Tibial nerve (tissue), 4 donors: ENCODE measurements around the gene GADD45G. TPM values are rescaled to one million over a fixed set of nuclear protein-coding genes. Genes with fewer than 3 reads are reported as not detected.

Experiments
- DNase-seq, 2 donors: peaks; one replicate each; pipeline ENCODE4 v3.0.0-alpha.2; 2019; ENCODE audit warnings: low spot score in 2 of 2
- H3K27ac ChIP-seq, 4 donors: fragments of 200-600 bp; sonication (generic) in 3 of 4; one replicate each; pipeline ENCODE4 v1.5.1; 2017 to 2019; ENCODE audit warnings: mild to moderate bottlenecking in 1 of 4
- H3K27me3 ChIP-seq, 2 donors: fragments of 200-600 bp; sonication (generic) in 1 of 2; one replicate each; pipeline versions ENCODE4 v1.5.1 to v1.6.0; 2017 to 2019
- H3K36me3 ChIP-seq, 3 donors: fragments of 200-600 bp; sonication (generic); one replicate each; pipeline ENCODE4 v1.5.1; 2018 to 2019
- H3K4me1 ChIP-seq, 4 donors: fragments of 200-600 bp; sonication (generic) in 3 of 4; one replicate each; pipeline ENCODE4 v1.5.1; 2017 to 2019
- H3K4me3 ChIP-seq, 4 donors: fragments of 200-600 bp; sonication (generic) in 3 of 4; one replicate each; pipeline ENCODE4 v1.5.1; 2017 to 2019; ENCODE audit warnings: mild to moderate bottlenecking in 1 of 4, moderate library complexity in 1 of 4
- H3K9me3 ChIP-seq, 4 donors: fragments of 200-600 bp; sonication (generic) in 3 of 4; one replicate each; pipeline ENCODE4 v1.5.1; 2017 to 2019
- CTCF ChIP-seq, 5 experiments: fragments of 200-600 bp in 3 of 5; fragments of 450-650 bp in 2 of 5; sonication (generic) in 3 of 5; IDR thresholded peaks; one replicate each; pipeline ENCODE4 v1.5.1; 2016 to 2019; ENCODE audit warnings: antibody characterized with exemption in 5 of 5, mild to moderate bottlenecking in 3 of 5, moderate library complexity in 2 of 5
- EP300 ChIP-seq, 2 donors: sonication (generic); formaldehyde crosslinking; IDR thresholded peaks; one replicate each; pipeline ENCODE4 v1.6.1; 2017; ENCODE audit warnings: antibody characterized with exemption in 2 of 2, mild to moderate bottlenecking in 1 of 2
- POLR2A ChIP-seq, 2 donors: fragments of 450-650 bp; IDR thresholded peaks; one replicate each; pipeline ENCODE4 v1.6.1; 2017; ENCODE audit warnings: antibody characterized with exemption in 2 of 2, mild to moderate bottlenecking in 2 of 2, moderate library complexity in 2 of 2
- WGBS, 2 donors: methylation state at CpG; one replicate each; pipeline ENCODE4 v1.1.5; 2018; 5-methylcytosine and 5-hydroxymethylcytosine counted together
- total RNA-seq, 4 donors: library from RNA; depleted of rRNA; stranded (reverse); fragments of >200 nt; gene quantifications; one replicate each; pipeline ENCODE4 v1.1.0, GENCODE V29; 2016

GADD45G gene
- total RNA-seq, 4 donors from 2014 or later: 5.7 to 45.8 (median 26.8) TPM

GRCh38 chr9:89609426-89610006, 4.7 kb downstream of the GADD45G start:
- TF ChIP-seq POLR2A (IDR thresholded peaks at IDR 0.05): no peak
- no peak for TF ChIP-seq CTCF (IDR thresholded peaks at IDR 0.05)
- no peak for TF ChIP-seq EP300 (IDR thresholded peaks at IDR 0.05)
- DNase-seq: no peak
- Histone ChIP-seq H3K27me3 (no peaks in the 10 kb centered on the region), H3K4me3 (no peak overlapping the region), H3K9me3 (peaks cover 0 to 5% (median 0%) of the 10 kb centered on the region in 4 donors), H3K4me1 (peaks cover 0 to 27% (median 5%) of the 10 kb centered on the region in 4 donors), H3K27ac (no peak overlapping the region), H3K36me3 (no peaks in the 10 kb centered on the region)
- WGBS, 2 donors: 81 to 85% methylated on average over 8 of the region's 8 CpGs

GRCh38 chr9:89610391-89610925, 5.6 kb downstream of the GADD45G start:
- Histone ChIP-seq H3K4me1 (peaks cover 0 to 17% (median 5%) of the 10 kb centered on the region in 4 donors), H3K36me3 (no peaks in the 10 kb centered on the region), H3K27ac (no peak overlapping the region), H3K4me3 (no peak overlapping the region), H3K27me3 (no peaks in the 10 kb centered on the region), H3K9me3 (peaks cover 0 to 5% (median 0%) of the 10 kb centered on the region in 4 donors)
- DNase-seq: no peak
- TF ChIP-seq CTCF (IDR thresholded peaks at IDR 0.05) (no peak), EP300 (IDR thresholded peaks at IDR 0.05) (no peak), POLR2A (IDR thresholded peaks at IDR 0.05) (no peak)
- 79% methylated on average over 7 of the region's 7 CpGs for WGBS, 2 donors

- WGBS, 2 donors: 66 to 82% methylated on average over 5 of the region's 5 CpGs
- no peak for TF ChIP-seq POLR2A (IDR thresholded peaks at IDR 0.05)
- TF ChIP-seq CTCF (IDR thresholded peaks at IDR 0.05): no peak
- no peak for TF ChIP-seq EP300 (IDR thresholded peaks at IDR 0.05)
Observed at GRCh38 chr9:89611425-89611824, 6.6 kb downstream of the GADD45G start.

GRCh38 chr9:89612566-89613278, 7.9 kb downstream of the GADD45G start:
- Histone ChIP-seq H3K27ac (no peak overlapping the region), H3K4me3 (no peak overlapping the region), H3K9me3 (peaks cover 0 to 5% (median 0%) of the 10 kb centered on the region in 4 donors), H3K27me3 (no peaks in the 10 kb centered on the region), H3K4me1 (no peaks in the 10 kb centered on the region), H3K36me3 (no peaks in the 10 kb centered on the region)
- 90 to 95% methylated on average over 17 of the region's 17 CpGs for WGBS, 2 donors
- TF ChIP-seq EP300 (IDR thresholded peaks at IDR 0.05): no peak
- TF ChIP-seq CTCF (IDR thresholded peaks at IDR 0.05): no peak
- TF ChIP-seq POLR2A (IDR thresholded peaks at IDR 0.05): no peak
- DNase-seq: no peak

More at GRCh38 chr9:89611425-89611824, 6.6 kb downstream of the GADD45G start:
- peaks cover 0 to 5% (median 0%) of the 10 kb centered on the region in 4 donors for H3K9me3 ChIP-seq
- no peaks in the 10 kb centered on the region for H3K36me3 ChIP-seq
- H3K27me3 ChIP-seq: no peaks in the 10 kb centered on the region
- no peak overlapping the region for H3K27ac ChIP-seq
- peaks cover 0 to 8% (median 5%) of the 10 kb centered on the region in 4 donors for H3K4me1 ChIP-seq
- no peak for DNase-seq
- H3K4me3 ChIP-seq: no peak overlapping the region
